Measurements from ENCODE around the gene BACE2. TPM values are rescaled to one million over a fixed set of nuclear protein-coding genes. Genes with fewer than 3 reads are reported as not detected.

Gene BACE2
- total RNA-seq, 3 donors from 2014 or later (not counting 1 experiment from before 2014, with no cell fraction given): 0.12 to 10.3 (median 0.29) TPM

- Mint-ChIP-seq H3K4me1 (no peaks in the 10 kb centered on the region), H3K27me3 (ENCODE audit: low read depth in 2 of 2) (peaks cover 18 to 41% of the 10 kb centered on the region in 2 donors), H3K36me3 (no peaks in the 10 kb centered on the region), H3K4me3 (no peak overlapping the region), H3K9me3 (no peaks in the 10 kb centered on the region), H3K27ac (no peak overlapping the region)
- ATAC-seq (no peak), DNase-seq (no peak)
- H3K27ac ChIP-seq (ENCODE audit: low read length): no peak overlapping the region
- TF ChIP-seq CTCF (IDR thresholded peaks at IDR 0.05): no peak
- H3K9me3 ChIP-seq (ENCODE audit: control insufficient read depth, insufficient read depth, low read length): no peaks in the 10 kb centered on the region
- intact Hi-C loops (cut with micrococcal nuclease): no loop called here
- no peaks in the 10 kb centered on the region for H3K36me3 ChIP-seq (ENCODE audit: control insufficient read depth, insufficient read depth, low read length)
- no peak overlapping the region for H3K4me3 ChIP-seq (ENCODE audit: low read length)
- H3K4me1 ChIP-seq (ENCODE audit: control insufficient read depth, insufficient read depth, low read length): no peaks in the 10 kb centered on the region
- 74% methylated on average over 5 of the region's 5 CpGs for WGBS (ENCODE audit: insufficient coverage)
- H3K27me3 ChIP-seq (ENCODE audit: control insufficient read depth, insufficient read depth, low read length): no peaks in the 10 kb centered on the region
Observed at GRCh38 chr21:41162096-41162495, 5.9 kb upstream of the BACE2 start.

- no peak overlapping the region for H3K27ac Mint-ChIP-seq
- intact Hi-C loops (cut with micrococcal nuclease): no loop called here
- TF ChIP-seq CTCF (IDR thresholded peaks at IDR 0.05): no peak
- H3K9me3 Mint-ChIP-seq: no peaks in the 10 kb centered on the region
- Histone ChIP-seq H3K4me1 (ENCODE audit: control insufficient read depth, insufficient read depth, low read length) (peaks cover 4% of the 10 kb centered on the region), H3K27ac (ENCODE audit: low read length) (no peak overlapping the region), H3K9me3 (ENCODE audit: control insufficient read depth, insufficient read depth, low read length) (no peaks in the 10 kb centered on the region), H3K4me3 (ENCODE audit: low read length) (no peak overlapping the region), H3K27me3 (ENCODE audit: control insufficient read depth, insufficient read depth, low read length) (no peaks in the 10 kb centered on the region), H3K36me3 (ENCODE audit: control insufficient read depth, insufficient read depth, low read length) (no peaks in the 10 kb centered on the region)
- peaks cover 18 to 41% of the 10 kb centered on the region in 2 donors for H3K27me3 Mint-ChIP-seq (ENCODE audit: low read depth in 2 of 2)
- no peaks in the 10 kb centered on the region for H3K36me3 Mint-ChIP-seq
- no peak for ATAC-seq
- DNase-seq: no peak
- no peak overlapping the region for H3K4me3 Mint-ChIP-seq
- H3K4me1 Mint-ChIP-seq: no peaks in the 10 kb centered on the region
- 91% methylated on average over 8 of the region's 8 CpGs for WGBS (ENCODE audit: insufficient coverage)
Observed at GRCh38 chr21:41163091-41163490, 4.9 kb upstream of the BACE2 start.

- peaks cover 20 to 36% of the 10 kb centered on the region in 2 donors for H3K27me3 Mint-ChIP-seq (ENCODE audit: low read depth in 2 of 2)
- intact Hi-C loops (cut with micrococcal nuclease): no loop called here
Observed at GRCh38 chr21:41164052-41164451, 3.9 kb upstream of the BACE2 start.

More at GRCh38 chr21:41164052-41164451, 3.9 kb upstream of the BACE2 start:
- no peak overlapping the region for H3K27ac Mint-ChIP-seq
- H3K27me3 ChIP-seq (ENCODE audit: control insufficient read depth, insufficient read depth, low read length): peaks cover under 1% of the 10 kb centered on the region
- no peak overlapping the region for H3K27ac ChIP-seq (ENCODE audit: low read length)
- H3K4me1 ChIP-seq (ENCODE audit: control insufficient read depth, insufficient read depth, low read length): peaks cover 10% of the 10 kb centered on the region
- 82% methylated on average over 1 of the region's 4 CpGs for WGBS (ENCODE audit: insufficient coverage)
- TF ChIP-seq CTCF (IDR thresholded peaks at IDR 0.05): no peak
- no peaks in the 10 kb centered on the region for H3K36me3 ChIP-seq (ENCODE audit: control insufficient read depth, insufficient read depth, low read length)
- no peaks in the 10 kb centered on the region for H3K9me3 Mint-ChIP-seq
- peaks cover 2% of the 10 kb centered on the region in 2 donors for H3K4me1 Mint-ChIP-seq
- no peak for DNase-seq
- H3K4me3 Mint-ChIP-seq: no peak overlapping the region
- no peak for ATAC-seq
- no peaks in the 10 kb centered on the region for H3K36me3 Mint-ChIP-seq
- no peaks in the 10 kb centered on the region for H3K9me3 ChIP-seq (ENCODE audit: control insufficient read depth, insufficient read depth, low read length)
- no peak overlapping the region for H3K4me3 ChIP-seq (ENCODE audit: low read length)

Measured in natural killer cell (primary cell).